Measurements from ENCODE around the gene HMGN2. TPM values are rescaled to one million over a fixed set of nuclear protein-coding genes. Genes with fewer than 3 reads are reported as not detected.
A peak's percentile ranks its signal among the peaks of the same experiment; 100 is the strongest.
"Not testable (repeated sequence)": the region's sequence is repeated elsewhere in the genome, so short reads cannot be mapped to it uniquely, and the experiment has no call there.

The HMGN2 gene
- total RNA-seq, 1 donor from 2014 or later, result 412 TPM

DNA sequence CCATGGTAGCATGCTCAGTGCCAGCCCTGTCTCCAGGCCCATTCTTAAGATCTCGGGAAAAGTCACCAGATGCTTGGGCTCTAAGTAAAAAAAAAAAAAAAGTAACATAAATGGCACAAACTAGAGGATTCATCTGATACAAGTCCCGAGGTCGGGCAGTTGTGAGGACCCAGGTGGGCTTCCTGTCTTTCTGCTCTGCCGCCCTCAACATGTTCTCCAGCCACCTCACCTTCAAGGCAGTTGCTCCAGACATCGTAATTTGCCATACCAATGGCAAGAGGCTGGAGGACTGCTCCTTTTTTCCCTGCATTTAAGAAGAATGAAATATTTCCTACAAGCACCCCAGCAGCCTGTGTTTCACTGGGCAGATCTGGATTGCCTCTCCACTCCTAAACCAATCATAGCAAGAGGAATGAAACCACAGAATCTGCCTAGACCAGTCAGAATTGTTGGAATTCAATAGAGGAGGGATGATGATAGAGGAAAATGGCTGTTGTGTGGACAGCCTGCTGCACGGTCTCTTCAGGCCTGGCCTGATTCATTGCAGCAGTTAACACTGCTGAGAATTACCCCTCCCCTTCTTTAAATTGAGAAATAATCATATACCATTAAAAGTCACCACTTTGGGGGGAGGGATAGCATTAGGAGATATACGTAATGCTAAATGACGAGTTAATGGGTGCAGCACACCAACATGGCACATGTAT is 5.4 kb downstream of the HMGN2 start:
- no peak for DNase-seq

DNA sequence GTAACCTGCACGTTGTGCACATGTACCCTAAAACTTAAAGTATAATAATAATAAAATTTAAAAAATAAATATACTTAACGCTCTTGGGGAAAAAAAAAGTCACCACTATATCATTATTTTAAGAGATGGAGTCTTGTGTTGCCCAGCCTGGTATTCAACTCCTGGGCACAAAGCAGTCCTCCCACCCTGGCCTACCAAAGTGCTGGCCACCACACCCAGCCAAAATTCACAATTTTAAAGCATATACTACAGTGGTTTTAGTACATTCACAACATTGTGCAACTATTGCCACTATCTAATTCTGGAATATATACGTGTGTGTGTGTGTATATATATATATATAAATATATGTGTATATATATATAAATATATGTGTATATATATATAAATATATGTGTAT is 5.9 kb downstream of the HMGN2 start:
- DNase-seq, result no peak

- DNase-seq, result no peak
These were observed 6.7 kb downstream of the HMGN2 start for GRCh38 chr1:26478988-26479387.

- no peak for DNase-seq
These were observed 10.7 kb downstream of the HMGN2 start for GRCh38 chr1:26482921-26483320.

DNA sequence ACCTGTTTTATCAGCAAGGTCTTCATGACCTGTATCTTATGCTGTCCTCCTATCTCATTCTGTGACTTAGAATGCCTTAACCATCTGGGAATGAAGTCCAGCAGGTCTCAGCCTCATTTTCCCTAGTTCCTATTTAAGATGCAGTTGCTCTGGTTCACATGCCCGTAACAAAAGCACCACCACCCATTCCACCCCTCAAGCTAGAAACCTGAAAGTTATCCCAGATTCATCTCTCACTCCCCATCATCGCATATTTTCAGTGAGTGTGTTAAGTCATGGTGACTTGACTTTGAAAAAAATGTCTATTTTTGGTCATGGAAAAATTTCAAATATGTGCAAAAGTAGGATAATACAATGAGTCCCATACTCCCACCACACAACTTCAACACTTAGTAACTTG is 11.7 kb downstream of the HMGN2 start:
- DNase-seq, result no peak

DNA sequence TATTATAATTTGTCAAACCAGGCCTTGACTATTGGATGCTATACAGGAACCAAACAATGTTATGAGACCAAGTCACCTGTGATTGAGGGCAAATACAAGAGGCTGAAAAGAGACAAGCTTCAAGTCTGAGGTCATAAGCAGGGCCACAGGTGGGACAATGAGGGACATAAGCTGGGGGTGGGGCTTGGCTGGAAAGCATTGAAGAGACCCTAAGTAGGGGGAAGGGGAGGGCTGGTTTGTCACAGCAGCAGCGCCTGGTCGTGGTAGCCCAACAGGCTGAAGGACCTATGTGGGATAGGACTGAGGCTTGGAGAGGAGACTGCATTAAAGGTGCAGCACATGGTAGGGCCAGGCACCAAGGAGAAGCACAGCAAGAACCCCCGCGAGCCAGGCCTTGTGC is 17.9 kb downstream of the HMGN2 start:
- no peak for DNase-seq

DNA sequence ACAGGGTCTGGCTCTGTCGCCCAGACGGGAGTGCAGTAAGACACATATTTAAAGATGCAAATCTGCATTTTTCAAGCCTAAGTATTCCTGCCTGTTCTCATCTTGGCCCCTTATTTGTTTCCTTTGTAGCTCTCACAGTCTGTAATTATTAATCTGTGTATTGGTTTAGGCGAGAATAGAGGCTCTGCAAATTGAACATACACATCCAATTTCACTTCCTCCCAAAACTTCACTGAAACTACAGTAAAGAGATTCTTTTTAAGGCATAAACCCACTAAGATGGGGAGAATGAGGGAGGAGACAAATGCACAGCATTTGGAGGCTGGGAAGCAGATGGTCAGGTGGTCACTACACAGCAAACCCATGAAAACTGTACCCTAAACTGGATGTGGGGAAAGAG is 21.0 kb downstream of the HMGN2 start:
- no peak for DNase-seq

GRCh38 chr1:26493938-26494337 is 21.7 kb downstream of the HMGN2 start:
- DNase-seq, result no peak

GRCh38 chr1:26496861-26497260 is 24.6 kb downstream of the HMGN2 start:
- no peak for DNase-seq

- no peak for DNase-seq
These were observed 26.7 kb downstream of the HMGN2 start for GRCh38 chr1:26498894-26499293.

DNA sequence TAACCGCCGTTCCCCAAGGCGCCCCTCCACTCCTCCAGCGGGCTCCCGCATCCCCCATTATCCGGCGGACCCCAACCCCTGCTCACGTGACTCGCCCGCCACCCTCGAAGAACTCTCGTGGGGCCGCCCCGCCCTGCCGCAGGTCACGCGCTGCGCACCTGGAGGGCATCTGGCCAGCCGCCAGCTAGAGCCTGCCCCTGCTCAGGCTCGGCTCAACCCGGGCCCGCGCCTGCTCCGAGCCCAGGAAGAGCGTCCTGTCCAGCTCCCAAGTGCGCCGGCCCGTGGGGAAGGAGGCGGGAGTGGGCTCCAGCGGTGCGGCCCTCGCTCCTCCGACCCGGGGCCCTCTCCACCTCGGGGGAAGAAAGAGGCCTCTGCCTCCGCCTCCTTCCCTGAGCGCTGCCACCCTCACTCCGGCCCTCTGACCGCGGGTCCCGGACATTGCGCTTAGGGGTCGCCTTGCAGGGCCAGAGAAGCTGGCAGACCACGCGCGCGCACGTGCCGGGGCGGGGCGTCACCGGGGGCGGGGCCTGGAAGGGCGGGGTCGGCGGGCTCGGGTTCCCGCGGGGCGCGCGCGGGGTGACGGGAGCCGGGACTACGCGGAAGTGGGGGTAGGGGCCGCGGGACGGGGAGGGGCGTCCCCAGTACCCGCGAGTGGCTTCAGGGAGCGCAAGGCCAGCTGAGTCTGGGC is 28.4 kb downstream of the HMGN2 start:
- DNase-seq, result peak; percentile 79

- DNase-seq, result not testable (repeated sequence)
These were observed 38.5 kb downstream of the HMGN2 start for GRCh38 chr1:26510711-26511110.

DNA sequence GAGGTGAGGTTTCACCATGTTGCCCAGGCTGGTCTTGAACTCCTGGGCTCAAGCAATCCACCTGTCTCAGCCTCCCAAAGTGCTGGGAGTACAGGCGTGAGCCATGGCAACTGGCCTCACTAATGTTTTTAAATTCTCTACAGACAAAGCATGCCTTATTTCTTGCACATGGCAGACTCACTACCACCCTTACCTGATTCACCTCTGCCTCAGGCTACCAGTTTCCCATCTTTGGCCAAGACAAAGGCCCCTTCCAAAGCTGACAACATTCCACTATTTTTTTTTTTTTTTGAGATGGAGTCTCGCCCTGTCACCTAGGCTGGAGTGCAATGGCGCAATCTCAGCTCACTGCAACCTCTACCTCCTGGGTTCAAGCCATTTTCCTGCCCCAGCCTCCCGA is 43.6 kb downstream of the HMGN2 start:
- DNase-seq, result not testable (repeated sequence)

DNA sequence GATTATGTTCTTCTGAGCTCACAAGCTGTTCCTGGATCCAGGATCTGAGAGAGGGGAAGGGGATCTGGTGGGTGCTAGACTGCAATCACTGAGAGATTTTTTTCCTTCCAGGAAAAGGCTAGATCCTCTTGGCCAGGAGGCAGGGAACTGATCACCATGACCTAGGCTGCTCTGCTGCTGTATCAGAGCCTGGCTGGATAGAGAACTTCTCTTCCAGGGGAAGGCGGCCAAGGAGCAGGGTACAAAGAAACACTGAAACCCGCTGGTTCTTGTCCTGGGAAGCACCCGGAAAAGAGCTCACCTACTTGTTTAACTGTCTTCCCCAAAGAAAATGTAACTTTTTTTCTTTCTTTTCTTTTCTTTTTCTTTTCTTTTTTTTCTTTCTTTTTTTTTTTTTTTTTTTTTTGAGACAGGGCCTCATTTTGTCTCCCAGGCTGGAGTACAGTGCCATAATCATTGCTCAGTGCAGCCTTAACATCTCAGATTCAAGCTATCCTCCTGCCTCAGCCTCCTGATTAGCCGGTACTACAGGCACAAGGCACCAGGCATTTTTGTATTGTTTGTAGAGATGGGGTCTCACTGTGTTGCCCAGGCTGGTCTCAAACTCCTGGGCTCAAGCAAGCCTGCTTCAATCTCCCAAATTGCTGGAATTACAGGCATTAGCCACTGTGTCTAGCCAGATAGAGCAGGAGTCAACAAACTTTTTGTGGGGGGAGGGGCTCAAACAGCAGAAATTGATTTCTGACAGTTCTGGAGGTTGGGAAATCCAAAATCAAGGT is 44.9 kb downstream of the HMGN2 start:
- DNase-seq, result no peak

GRCh38 chr1:26517766-26518049 is 45.5 kb downstream of the HMGN2 start:
- no peak for DNase-seq

- DNase-seq, result no peak
These were observed 46.1 kb downstream of the HMGN2 start for GRCh38 chr1:26518355-26518754.

DNA sequence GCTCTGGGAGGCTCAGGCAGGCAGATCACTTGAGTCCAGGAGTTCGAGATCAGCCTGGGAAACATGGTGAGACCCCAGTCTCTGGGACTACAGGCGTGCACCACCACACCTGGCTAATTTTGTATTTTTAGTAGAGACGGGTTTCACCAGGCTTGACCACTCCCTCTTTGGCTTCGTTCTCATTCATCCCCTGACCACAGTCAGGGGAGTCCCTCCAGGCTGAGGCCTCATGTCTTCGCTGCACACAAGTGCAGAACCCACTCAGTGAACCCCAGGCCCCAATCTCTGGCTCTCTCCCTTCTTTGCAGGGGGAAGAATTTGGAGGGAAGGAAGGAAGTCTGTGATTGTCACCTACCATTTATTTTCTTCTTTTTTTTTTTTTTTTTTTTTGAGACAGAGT is 48.1 kb downstream of the HMGN2 start:
- no peak for DNase-seq

- no peak for DNase-seq
These were observed 49.4 kb downstream of the HMGN2 start for GRCh38 chr1:26521669-26522030.

GRCh38 chr1:26522073-26522472 is 49.8 kb downstream of the HMGN2 start:
- DNase-seq, result no peak

- DNase-seq, result no peak
These were observed 51.9 kb downstream of the HMGN2 start for GRCh38 chr1:26524181-26524580.
